ENCODE measurements around the gene TCF4. TPM values are rescaled to one million over a fixed set of nuclear protein-coding genes. Genes with fewer than 3 reads are reported as not detected.

TCF4 gene
- total and polyA plus RNA-seq, 2 donors (not counting 3 experiments of a cell fraction or from before 2014, with no cell fraction given): 183 to 390 TPM

DNA sequence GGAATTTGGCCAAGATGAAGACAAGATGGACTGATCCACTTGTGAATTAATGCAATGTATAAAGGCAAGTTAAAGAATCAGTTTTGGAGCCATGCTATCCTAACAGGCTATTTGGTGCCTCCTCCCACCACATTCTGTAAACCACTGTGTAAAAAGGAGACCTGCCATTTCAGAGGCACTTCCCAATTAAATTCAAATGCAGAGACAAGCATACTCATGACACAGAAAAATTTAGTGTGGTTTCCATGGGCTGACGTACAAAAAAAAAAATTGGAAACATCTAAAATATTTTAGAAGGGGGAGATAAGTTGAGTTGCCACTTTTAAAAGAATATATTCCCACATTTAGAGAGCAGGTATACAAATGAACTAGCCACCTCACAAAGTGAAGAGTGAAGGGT lies 112.1 kb downstream of the TCF4 start:
- no peaks in the 10 kb centered on the region for H4K20me1 ChIP-seq (replicated peaks; ENCODE audit: control insufficient read depth, extremely low read depth, insufficient read depth, low read length)
- no peak overlapping the region for H3K4me2 ChIP-seq (ENCODE audit: insufficient read depth, low read length)
- FAIRE-seq: no peak
- no peaks in the 10 kb centered on the region for H3K36me3 ChIP-seq (ENCODE audit: control insufficient read depth in 2 of 2, extremely low read depth in 1 of 2, insufficient read depth in 2 of 2, low read length in 2 of 2)
- H3K27me3 ChIP-seq (ENCODE audit: control insufficient read depth in 2 of 2, insufficient read depth in 2 of 2, low read length in 2 of 2): no peaks in the 10 kb centered on the region
- H3K9me1 ChIP-seq (replicated peaks; ENCODE audit: control insufficient read depth, extremely low read depth, insufficient read depth, low read length): no peaks in the 10 kb centered on the region
- BruUV-seq (replicated peaks): no TSS peak
- POLR2A ChIA-PET: no interaction called here
- no peak overlapping the region for H2AFZ ChIP-seq (ENCODE audit: low read depth, low read length)
- peaks cover 43% of the 10 kb centered on the region for H3K79me2 ChIP-seq (ENCODE audit: control insufficient read depth, insufficient read depth, low read length)
- TF ChIP-seq MYC (IDR thresholded peaks at IDR 0.05; ENCODE audit: low read depth, low read length) (no peak), POLR2A (IDR thresholded peaks at IDR 0.05; ENCODE audit: low read depth, low read length) (no peak), POLR2AphosphoS5 (IDR thresholded peaks at IDR 0.05; ENCODE audit: insufficient read depth, low read depth, low read length) (no peak), CTCF (IDR thresholded peaks at IDR 0.05; ENCODE audit: extremely low read depth in 1 of 2, insufficient read depth in 1 of 2, low read depth in 1 of 2, low read length in 2 of 2) (no peak), FOS (IDR thresholded peaks at IDR 0.05; ENCODE audit: borderline replicate concordance, insufficient read depth, low read length) (no peak), GATA2 (IDR thresholded peaks at IDR 0.05; ENCODE audit: insufficient read depth, insufficient read length, low read depth, low read length) (no peak), JUN (IDR thresholded peaks at IDR 0.05; ENCODE audit: borderline replicate concordance, insufficient read depth, insufficient read length, low read depth) (no peak)
- H3K9me3 ChIP-seq (replicated peaks; ENCODE audit: control insufficient read depth, insufficient read depth, low read length): no peaks in the 10 kb centered on the region
- H3K9ac ChIP-seq (replicated peaks; ENCODE audit: extremely low read depth, insufficient read depth, low read length): no peak overlapping the region
- H3K4me1 ChIP-seq (ENCODE audit: control insufficient read depth, extremely low read depth, insufficient read depth, low read length): peaks cover 35% of the 10 kb centered on the region
- DNase-seq (ENCODE audit: low read depth, low spot score): no peak
- no peak overlapping the region for H3K4me3 ChIP-seq (replicated peaks in 1 of 3; ENCODE audit: insufficient read depth in 1 of 3, low read depth in 1 of 3, low read length in 3 of 3)
- dilution Hi-C loops (cut with MboI; ENCODE audit: extremely low pct_ligation_motif_present, low sequenced_read_pairs): no loop called here
- CTCF ChIA-PET: no interaction called here
- H3K27ac ChIP-seq (ENCODE audit: insufficient read depth, low read depth, low read length): no peak overlapping the region
- intact Hi-C loops (cut with micrococcal nuclease): no loop called here

DNA sequence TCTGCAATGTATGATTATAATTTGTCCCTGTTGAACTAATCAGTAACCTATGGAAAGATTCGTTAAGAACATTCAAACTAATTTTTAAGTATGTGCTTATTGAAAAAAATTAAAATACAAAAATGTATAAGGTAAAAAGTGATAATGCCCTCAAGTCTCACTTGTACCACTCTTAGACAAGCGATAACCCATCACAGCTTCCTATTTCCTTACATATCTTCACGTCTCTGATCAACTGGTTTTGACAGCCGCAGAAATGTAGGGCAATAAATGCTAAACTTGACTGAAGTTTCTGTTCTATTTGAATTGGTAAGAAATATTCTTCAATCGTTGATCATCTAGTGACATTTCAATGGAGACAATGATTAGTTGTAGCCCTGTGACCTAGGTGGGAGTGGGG lies 112.5 kb downstream of the TCF4 start:
- no peak overlapping the region for H2AFZ ChIP-seq (ENCODE audit: low read depth, low read length)
- CTCF ChIA-PET: no interaction called here
- intact Hi-C loops (cut with micrococcal nuclease): no loop called here
- FAIRE-seq (no peak), DNase-seq (ENCODE audit: low read depth, low spot score) (no peak)
- H3K36me3 ChIP-seq (ENCODE audit: control insufficient read depth in 2 of 2, extremely low read depth in 1 of 2, insufficient read depth in 2 of 2, low read length in 2 of 2): no peaks in the 10 kb centered on the region
- no TSS peak for BruUV-seq (replicated peaks)
- H3K9me1 ChIP-seq (replicated peaks; ENCODE audit: control insufficient read depth, extremely low read depth, insufficient read depth, low read length): no peaks in the 10 kb centered on the region
- H3K79me2 ChIP-seq (ENCODE audit: control insufficient read depth, insufficient read depth, low read length): peaks cover 43% of the 10 kb centered on the region
- no peak overlapping the region for H3K4me3 ChIP-seq (replicated peaks in 1 of 3; ENCODE audit: insufficient read depth in 1 of 3, low read depth in 1 of 3, low read length in 3 of 3)
- no peaks in the 10 kb centered on the region for H3K9me3 ChIP-seq (replicated peaks; ENCODE audit: control insufficient read depth, insufficient read depth, low read length)
- no peak overlapping the region for H3K4me2 ChIP-seq (ENCODE audit: insufficient read depth, low read length)
- POLR2A ChIA-PET: no interaction called here
- dilution Hi-C loops (cut with MboI; ENCODE audit: extremely low pct_ligation_motif_present, low sequenced_read_pairs): no loop called here
- peaks cover 31% of the 10 kb centered on the region for H3K4me1 ChIP-seq (ENCODE audit: control insufficient read depth, extremely low read depth, insufficient read depth, low read length)
- no peak overlapping the region for H3K9ac ChIP-seq (replicated peaks; ENCODE audit: extremely low read depth, insufficient read depth, low read length)
- no peaks in the 10 kb centered on the region for H4K20me1 ChIP-seq (replicated peaks; ENCODE audit: control insufficient read depth, extremely low read depth, insufficient read depth, low read length)
- H3K27ac ChIP-seq (ENCODE audit: insufficient read depth, low read depth, low read length): no peak overlapping the region
- no peaks in the 10 kb centered on the region for H3K27me3 ChIP-seq (ENCODE audit: control insufficient read depth in 2 of 2, insufficient read depth in 2 of 2, low read length in 2 of 2)
- TF ChIP-seq EZH2 (IDR thresholded peaks at IDR 0.05; ENCODE audit: borderline replicate concordance, low read depth, low read length, severe bottlenecking): no peak
- TF ChIP-seq, protein P1, sequence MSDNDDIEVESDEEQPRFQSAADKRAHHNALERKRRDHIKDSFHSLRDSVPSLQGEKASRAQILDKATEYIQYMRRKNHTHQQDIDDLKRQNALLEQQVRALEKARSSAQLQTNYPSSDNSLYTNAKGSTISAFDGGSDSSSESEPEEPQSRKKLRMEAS (IDR thresholded peaks at IDR 0.05; ENCODE audit: insufficient read depth, insufficient read length): no peak
- no peak for TF ChIP-seq POLR2AphosphoS5 (IDR thresholded peaks at IDR 0.05; ENCODE audit: insufficient read depth, low read depth, low read length)
- no peak for TF ChIP-seq GATA2 (IDR thresholded peaks at IDR 0.05; ENCODE audit: insufficient read depth, insufficient read length, low read depth, low read length)
- no peak for TF ChIP-seq JUN (IDR thresholded peaks at IDR 0.05; ENCODE audit: borderline replicate concordance, insufficient read depth, insufficient read length, low read depth)
- no peak for TF ChIP-seq CTCF (IDR thresholded peaks at IDR 0.05; ENCODE audit: extremely low read depth in 1 of 2, insufficient read depth in 1 of 2, low read depth in 1 of 2, low read length in 2 of 2)
- TF ChIP-seq POLR2A (IDR thresholded peaks at IDR 0.05; ENCODE audit: low read depth, low read length): no peak
- no peak for TF ChIP-seq FOS (IDR thresholded peaks at IDR 0.05; ENCODE audit: borderline replicate concordance, insufficient read depth, low read length)
- no peak for TF ChIP-seq MYC (IDR thresholded peaks at IDR 0.05; ENCODE audit: low read depth, low read length)
